ENCODE results near the gene MRPS30. TPM values are rescaled to one million over a fixed set of nuclear protein-coding genes. Genes with fewer than 3 reads are reported as not detected.
A peak's percentile ranks its signal among the peaks of the same experiment; 100 is the strongest.

The MRPS30 gene
- total and polyA plus RNA-seq, 2 of the 13 experiments (the other 11 are each of a cell fraction or from before 2014, with no cell fraction given): 36.4 to 67.6 TPM

- TF ChIP-seq GZF1 (CRISPR knock-in tag; IDR thresholded peaks at IDR 0.05) (no peak), ETV5 (CRISPR knock-in tag; IDR thresholded peaks at IDR 0.05; ENCODE audit: borderline replicate concordance) (peak; percentile 14; the same call in 1 of the 2 replicates), RBM39 (IDR thresholded peaks at IDR 0.05; ENCODE audit: low read depth, low read length, poor library complexity, severe bottlenecking) (peak; percentile 88), MIER3 (CRISPR knock-in tag; IDR thresholded peaks at IDR 0.05; ENCODE audit: borderline replicate concordance) (peak; percentile 47; the same call in 1 of the 2 replicates), IRX3 (CRISPR knock-in tag; IDR thresholded peaks at IDR 0.05; ENCODE audit: borderline replicate concordance, low read depth) (peak; percentile 28; the same call in 1 of the 2 replicates), ZNF557 (CRISPR knock-in tag; IDR thresholded peaks at IDR 0.05) (peak; percentile 82; the same call in 1 of the 2 replicates), HNRNPH1 (optimal IDR thresholded peaks at IDR 0.05; ENCODE audit: low read depth, low read length) (no peak), SRSF1 (optimal IDR thresholded peaks at IDR 0.05; ENCODE audit: low read depth, low read length) (no peak), ZGPAT (CRISPR knock-in tag; IDR thresholded peaks at IDR 0.05) (peak; percentile 93), TEF (CRISPR knock-in tag; IDR thresholded peaks at IDR 0.05) (0 out of 2 replicates have a peak, but pooled peaks have one; percentile 16), RFXANK (CRISPR knock-in tag; IDR thresholded peaks at IDR 0.05) (peak; percentile 47; the same call in 1 of the 2 replicates), PHF21A (CRISPR knock-in tag; IDR thresholded peaks at IDR 0.05) (peak; percentile 69), HOXA5 (CRISPR knock-in tag; IDR thresholded peaks at IDR 0.05) (peak; percentile 50; the same call in 1 of the 2 replicates), GPBP1L1 (CRISPR knock-in tag; IDR thresholded peaks at IDR 0.05) (no peak), ZNF75D (CRISPR knock-in tag; IDR thresholded peaks at IDR 0.05; ENCODE audit: borderline replicate concordance) (no peak), ATF3 (CRISPR knock-in tag; IDR thresholded peaks at IDR 0.05) (no peak), NR0B2 (CRISPR knock-in tag; IDR thresholded peaks at IDR 0.05) (no peak), KAT8 (CRISPR knock-in tag; IDR thresholded peaks at IDR 0.05) (peak; percentile 83), MTERF4 (CRISPR knock-in tag; IDR thresholded peaks at IDR 0.05) (peak; percentile 44; the same call in 1 of the 2 replicates), ZBTB43 (CRISPR knock-in tag; conservative IDR thresholded peaks at IDR 0.05) (0 out of 2 replicates have a peak, but pooled peaks have one; percentile 10), BORCS8-MEF2B (CRISPR knock-in tag; IDR thresholded peaks at IDR 0.05) (peak; percentile 65; the same call in 1 of the 2 replicates), BRCA1 (CRISPR knock-in tag; IDR thresholded peaks at IDR 0.05) (no peak), ZNF644 (CRISPR knock-in tag; IDR thresholded peaks at IDR 0.05; ENCODE audit: low read depth) (peak; percentile 87)
Observed at GRCh38 chr5:44808435-44809214, at the start of gene MRPS30 (continued).

Data from HepG2 (cell line).